Activated gamma-delta T cell treated with anti-CD3 and anti-CD28 coated beads, Interleukin-2, amount 50 U/mL, for 16 hours (primary cell): ENCODE data around the gene MRPL14.

Source experiments
- DNase-seq: peaks from one replicate; pipeline ENCODE4 v3.0.0-alpha.2; 2020; ENCODE audit warnings: low read depth

Gene MRPL14

DNA sequence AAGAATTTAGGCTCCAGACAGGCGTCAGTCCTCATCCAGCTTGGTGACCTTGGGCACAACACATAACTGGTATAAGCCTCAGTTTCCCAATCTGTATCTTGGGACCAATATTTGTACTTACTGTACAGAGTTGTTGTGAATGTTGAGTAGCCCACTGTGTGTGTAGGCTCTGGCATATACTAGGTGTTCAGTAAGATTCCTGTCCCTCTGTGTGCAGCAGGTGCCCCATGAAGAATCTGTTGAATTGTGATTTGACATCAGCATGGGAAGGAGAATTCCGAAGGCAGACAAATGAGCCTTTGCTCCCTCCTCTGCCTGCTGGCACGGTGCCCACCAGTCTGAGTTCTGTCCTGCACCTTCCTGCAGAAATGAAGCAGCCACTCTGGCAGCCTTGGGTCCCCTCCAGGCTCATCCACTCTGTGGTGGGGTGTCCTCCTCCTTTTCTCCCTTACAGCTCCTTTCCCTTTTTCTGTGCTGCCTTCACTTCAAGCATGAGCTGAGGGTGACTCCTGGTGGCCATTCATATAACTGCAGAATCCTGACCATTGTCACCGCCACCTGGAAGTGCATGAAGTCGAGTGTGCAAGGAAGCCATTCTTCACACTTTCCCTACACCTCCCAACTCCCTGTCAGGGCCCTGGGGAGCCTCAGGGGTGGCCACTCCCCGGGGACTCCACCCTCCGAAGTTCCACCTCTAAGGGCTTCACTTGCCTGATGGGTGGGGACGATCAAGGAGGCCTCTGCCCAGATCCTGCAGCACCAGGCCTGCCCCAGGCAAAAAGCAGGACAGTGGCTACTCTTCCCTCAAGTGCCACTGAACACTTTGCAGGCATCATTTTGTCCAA lies 48.2 kb downstream of the MRPL14 start:
- peak; percentile 47 for DNase-seq

DNA sequence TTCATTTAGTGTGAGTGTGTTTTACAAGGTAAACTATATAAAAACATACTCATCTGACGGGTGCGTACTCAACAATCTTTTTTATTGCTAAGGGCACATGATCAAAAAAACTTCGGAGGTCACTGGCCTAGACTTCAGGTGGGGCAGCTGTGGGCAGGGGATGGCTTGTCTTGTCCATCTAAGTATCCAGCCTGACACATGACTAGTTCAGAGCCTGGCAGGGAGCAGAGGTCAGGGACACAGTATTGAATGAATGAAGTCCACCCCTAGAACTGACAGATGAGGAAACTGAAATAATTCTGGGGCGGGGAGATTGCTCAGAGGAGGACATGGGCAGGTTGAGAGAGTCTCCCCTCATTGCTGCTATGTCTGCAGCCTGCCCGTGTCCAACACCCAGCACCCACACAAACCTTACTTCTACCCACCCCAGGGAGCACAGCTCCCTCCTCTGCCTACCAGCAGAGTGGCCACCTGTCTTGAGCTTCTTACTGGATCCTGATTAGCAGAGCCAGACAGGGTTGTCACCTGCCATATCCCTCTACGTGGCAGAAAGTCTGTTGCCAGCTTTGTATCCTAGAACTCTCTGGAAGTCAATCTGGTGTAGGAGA lies 48.9 kb downstream of the MRPL14 start:
- no peak for DNase-seq

DNA sequence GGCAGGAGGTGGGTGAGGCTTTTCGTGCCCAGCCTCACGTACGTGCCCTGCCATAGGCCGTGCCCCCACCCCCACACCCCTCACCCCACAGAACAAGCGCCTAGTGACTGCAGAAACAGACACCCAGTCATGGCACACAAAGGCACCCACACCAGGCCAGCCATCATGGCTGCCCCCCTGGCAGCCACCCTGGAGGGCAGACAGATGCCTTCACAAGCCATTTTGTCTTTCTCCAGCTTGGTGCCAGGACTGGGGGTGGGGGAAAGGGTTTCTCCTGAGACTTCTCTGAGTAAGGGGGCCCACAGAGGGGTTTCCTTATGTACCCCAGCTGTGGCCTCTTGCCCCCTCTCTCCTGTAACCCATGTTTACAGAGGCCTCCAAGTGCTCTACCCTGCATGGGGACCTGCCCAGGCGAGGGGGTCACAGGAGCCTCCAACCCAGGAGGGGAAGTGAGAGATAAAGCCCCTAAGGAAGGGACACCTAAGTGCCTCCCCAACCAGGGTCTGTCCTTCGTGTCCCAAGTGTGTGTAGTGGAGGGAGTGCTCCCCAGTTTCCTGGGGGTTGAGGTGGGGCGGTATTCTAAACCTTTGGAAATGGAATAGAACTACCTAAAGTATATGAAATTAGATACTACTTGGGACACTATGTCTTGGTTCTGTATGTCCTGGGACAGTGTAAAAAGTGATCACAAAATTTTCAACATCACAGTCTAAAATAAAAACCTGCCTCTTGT lies 49.9 kb downstream of the MRPL14 start:
- no peak for DNase-seq

DNA sequence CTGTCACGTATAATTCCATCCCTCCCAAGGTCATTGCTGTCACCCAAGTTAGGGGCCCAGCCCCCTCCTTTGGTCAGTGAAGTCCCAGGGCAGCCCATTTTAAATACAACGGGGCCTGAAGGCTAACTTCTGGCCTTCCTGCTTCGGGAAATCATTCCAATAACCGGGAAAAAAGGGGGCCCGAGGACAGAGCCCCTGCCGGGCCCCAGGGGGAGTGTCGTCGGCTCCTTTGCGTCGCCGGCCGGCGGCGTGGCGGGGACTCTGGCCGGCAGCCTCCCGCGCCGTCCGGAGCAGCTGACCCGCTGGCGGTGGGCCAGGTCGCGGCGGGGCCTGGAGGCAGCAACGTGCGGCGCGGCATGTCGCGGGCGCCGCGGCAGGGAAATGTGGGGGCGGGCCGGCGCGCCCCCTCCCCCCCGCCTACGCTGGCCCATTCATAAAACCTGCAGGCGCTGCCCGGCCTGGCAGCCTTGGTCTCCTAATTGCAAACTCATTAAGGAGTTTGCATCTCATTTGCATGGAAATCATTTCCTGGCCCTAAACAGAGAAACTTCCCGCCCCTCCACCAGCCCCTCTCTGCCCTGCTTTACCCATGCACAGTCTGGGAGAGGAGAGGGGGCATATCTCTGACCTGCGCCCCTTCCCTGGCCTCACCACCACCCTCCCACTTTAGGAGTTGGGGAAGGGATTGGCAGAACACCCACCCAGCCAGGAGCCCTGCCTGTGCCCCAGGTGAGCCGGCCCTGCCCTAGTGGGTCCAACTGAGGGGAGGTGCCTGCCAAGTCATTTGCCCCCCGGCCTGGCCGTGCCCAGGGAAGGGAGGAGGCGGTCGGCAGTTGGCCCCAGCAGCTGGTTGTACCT lies 50.7 kb downstream of the MRPL14 start:
- no peak for DNase-seq

DNA sequence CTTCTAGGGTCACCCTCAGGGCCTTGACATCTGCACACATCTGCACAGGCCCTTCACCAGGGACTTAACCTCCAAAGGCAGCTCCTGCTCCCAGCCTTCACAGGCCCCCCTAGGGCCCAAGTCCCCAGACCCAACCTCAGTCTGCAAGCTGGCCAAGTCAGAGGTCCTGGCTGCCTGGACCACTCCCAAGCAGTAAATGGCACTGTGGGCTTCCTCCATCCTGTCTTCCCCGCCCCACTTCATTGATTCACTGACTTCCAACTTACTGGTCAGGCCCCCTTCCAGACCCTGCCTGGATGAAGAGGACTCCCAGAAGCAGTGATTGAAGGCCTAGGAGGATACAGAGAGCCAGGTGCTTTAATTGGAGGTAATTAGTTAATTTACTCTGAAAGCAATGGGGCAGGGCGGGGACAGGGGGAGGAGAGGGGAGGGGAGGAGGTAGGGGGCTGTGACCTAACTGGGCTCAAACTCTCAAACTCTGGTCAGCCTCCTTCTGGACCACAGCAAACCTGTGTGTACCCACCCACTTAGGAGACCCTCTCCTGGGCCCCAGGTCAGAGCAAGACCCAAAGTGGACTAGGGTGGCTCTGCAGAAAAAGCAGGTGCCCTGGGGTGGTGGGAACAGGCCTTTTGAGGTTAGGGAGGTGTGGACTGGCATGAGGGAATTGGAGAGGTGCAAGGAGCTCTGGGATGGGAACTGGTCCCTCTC lies 51.5 kb downstream of the MRPL14 start:
- DNase-seq = no peak

DNA sequence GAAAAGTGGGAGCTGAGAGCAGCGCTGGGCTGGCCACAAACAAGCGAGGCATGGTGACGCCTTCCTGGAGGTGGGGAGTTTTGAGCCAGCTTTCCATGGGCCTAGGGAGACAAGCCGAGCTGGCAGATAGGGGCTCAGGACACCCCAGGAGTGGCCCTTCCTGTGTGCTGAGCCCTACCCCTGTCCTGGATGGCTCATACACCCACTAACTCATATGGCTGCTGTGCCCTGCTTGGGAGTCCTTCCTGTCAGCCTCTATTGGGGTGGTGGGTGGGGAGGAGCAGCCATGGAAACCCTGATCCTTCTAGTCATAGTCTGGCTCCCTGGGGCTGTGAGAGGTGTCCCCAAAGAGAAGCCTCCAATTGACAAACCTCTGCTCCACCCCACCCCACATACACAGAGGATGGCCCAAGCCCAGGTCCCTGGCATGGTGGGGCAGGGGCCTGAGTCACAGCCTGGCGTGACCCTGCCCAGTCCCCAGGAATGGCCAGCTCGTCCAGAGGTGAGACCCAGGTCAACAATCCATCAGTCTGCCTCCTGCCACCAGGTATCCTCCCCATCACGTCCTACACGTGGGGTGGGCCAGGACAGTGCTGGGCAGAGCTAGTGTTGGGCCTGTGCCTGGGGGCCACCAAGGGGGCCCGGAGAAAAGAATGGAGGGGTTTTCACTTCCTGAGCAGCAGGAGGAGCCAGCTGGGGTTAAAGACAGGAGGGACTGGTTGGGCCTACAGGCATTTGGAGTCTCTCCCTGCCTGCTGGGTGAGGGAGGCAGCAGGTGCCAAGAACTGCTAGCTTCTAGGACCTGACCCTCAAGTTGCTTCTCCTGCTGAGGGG lies 52.2 kb downstream of the MRPL14 start:
- no peak for DNase-seq

DNA sequence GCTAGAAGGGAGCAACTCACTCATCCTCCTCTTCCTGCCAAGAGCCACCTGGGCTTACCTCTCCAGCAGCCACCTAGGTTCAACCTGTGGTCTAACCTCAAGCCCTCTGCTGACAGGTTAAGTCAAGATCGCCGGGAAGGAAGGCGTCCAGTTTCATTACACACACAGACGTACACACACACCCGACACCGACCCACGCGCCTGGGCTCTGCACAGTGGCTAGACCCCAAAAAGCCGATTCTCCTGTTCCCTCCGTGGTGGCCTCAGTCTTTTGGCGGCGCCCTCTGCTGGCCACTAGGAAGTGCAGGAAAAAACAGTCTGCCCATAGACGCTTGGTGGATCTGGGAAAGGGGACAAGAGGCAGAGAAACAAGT lies 52.8 kb downstream of the MRPL14 start:
- DNase-seq = peak; percentile 60

DNA sequence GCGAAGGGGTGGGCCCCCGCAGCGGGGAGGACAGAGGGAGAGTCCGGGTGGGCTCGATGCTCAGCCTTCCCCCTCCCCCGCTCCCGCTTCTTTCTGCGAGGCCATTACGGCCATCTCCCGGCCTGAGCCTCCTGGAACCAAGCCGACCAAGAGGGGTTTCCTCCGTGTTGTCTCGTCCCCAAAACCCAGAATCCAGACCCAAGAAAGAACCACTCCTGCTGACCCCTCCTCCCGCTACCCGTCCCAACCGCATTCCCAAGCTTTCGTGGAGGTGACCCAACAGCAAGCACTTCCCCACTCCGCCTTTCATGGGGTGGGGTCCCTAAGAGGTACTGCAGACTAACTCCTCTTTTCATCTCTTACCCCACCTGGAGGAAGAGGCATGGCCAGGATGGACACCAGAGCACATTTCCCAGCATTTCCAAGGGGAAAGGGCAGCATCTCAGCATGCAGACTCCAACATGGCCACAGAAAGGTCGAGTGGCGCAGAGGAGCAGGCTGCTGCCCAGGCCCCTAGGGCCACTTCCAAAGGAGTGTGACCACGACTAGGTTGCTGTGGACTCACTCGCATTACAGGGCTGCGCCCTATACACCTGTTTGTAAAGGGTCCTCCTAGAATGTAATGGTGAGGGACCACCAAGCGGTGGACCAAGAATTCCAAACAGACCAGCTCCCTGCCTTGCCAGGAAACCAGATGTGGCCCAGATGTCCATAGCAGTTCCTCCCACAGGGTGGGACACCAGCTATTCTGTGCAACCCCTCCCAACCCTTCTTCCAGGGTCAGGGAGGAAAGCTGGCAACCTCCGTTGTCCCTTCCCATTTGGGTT lies 53.4 kb downstream of the MRPL14 start:
- DNase-seq = no peak

DNA sequence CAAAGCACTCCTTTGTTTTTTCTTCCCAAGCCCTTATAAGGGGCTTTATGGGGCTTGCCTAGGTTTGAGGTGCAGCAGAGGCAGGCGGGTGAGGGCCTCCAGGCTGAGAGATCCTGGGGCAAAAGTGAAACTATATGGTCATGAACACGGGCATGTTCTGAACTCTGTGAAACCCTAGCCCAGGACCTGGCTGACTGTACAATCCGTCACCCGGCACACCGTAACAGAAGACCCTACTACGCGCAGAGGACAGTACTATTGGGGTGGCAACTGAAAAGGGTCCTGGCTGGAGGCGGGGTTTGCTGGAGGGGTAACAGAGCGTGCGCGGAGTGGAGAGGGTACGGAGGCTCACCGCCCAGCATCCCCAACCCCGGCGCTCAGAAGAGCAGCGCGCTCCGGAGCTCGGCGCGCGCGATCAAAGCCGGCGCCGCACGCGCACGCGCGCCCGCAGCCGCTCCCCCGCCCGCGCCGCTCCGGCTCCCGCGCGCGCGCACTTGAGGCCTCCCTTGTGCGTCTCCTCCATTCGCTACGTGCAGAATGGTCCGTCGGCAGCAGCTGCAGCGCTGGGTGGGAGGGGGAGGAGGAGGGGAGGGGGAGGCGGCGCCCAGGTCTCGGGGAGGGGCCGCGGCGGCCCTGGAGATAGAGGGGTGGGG lies 54.2 kb downstream of the MRPL14 start:
- DNase-seq = peak; percentile 41

DNA sequence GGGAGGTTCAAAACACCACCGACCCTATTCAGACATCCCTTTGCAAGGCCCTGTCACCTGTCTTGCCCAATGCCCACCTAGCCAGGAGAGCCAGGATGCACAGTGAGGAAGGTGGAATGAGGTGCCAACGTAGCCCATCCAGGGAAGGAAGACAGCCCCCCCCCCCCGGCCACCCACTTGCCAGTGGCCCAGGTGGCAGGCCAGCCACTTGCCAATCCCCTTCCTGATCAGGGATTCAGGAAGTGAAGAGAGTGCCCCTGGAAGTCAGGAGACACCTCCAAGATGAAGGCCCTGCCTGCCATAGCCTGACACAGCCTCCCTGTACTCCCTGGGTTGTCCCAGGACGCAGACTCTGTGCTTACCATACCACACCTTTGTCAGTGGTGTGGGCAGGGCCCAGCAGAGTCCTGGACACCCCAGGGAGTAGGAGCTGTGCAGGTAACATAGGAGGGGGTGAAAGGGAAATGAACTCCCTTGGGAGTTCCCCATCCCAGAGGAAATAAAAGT lies 54.7 kb downstream of the MRPL14 start:
- no peak for DNase-seq

DNA sequence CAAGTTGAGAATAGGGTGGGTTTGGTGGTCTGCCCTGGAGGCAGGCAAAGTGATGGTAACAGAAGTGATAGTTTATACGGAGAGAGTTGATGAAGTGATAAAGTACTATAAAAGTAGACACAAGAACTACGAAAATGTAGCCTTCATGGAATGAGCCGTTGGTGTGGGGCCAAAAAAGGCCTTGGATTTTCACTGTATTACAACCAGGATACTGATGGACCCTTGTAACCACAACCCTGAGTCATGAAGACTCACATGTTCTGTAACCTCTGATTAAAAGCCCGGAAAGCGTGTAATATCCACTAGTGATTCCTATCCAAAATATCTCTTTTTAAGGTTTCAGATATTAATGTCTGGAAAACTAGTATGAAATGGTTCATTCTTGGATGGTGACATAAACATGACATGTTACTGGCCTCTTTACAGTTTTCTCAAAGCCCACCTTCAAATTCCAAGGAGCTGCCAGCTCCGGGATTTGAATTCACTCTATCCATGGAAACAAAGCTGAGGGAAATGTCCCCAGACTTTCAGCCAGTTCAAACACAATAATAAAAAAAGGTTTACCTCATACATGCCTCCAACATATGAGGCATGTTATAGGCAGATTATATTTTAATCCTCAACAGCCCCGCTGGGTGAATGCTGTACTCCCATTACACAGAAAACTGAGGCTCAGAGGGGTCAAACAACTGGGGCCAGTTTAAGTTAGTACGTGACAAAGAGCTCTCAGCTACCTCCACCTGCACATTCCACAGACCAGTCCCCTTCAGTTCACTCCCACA lies 55.4 kb downstream of the MRPL14 start:
- DNase-seq = no peak

DNA sequence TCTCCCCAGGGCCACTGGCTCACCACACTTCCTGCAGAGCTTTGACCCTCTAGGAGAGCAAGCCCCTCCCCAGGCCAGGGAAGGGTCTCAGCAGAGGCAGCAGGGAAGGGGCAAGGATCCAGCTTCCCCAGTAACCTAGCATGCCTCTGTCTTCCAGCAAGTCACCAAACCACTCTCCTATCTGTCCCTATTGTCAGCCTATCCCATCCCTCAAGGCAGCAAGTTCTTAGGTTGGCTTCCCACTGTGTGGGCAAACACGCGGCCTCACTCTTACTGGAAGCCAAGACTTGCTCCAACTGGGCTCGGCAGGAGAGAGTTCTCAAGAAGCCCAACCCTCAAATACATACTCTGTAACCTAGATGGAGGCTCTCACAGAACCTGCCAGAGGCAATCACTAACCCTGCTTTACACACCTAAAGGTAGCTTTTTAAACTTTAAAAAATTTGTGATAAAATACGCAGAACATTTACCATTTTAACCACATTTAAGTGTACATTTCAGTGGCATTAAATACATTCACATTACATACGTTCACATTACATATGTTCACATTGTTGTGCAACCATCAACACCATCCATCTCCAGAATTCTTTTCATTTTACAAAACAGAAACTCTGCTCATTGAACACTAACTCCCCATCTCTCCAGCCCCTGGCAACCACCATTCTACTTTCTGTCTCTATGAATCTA lies 58.5 kb downstream of the MRPL14 start:
- no peak for DNase-seq

DNA sequence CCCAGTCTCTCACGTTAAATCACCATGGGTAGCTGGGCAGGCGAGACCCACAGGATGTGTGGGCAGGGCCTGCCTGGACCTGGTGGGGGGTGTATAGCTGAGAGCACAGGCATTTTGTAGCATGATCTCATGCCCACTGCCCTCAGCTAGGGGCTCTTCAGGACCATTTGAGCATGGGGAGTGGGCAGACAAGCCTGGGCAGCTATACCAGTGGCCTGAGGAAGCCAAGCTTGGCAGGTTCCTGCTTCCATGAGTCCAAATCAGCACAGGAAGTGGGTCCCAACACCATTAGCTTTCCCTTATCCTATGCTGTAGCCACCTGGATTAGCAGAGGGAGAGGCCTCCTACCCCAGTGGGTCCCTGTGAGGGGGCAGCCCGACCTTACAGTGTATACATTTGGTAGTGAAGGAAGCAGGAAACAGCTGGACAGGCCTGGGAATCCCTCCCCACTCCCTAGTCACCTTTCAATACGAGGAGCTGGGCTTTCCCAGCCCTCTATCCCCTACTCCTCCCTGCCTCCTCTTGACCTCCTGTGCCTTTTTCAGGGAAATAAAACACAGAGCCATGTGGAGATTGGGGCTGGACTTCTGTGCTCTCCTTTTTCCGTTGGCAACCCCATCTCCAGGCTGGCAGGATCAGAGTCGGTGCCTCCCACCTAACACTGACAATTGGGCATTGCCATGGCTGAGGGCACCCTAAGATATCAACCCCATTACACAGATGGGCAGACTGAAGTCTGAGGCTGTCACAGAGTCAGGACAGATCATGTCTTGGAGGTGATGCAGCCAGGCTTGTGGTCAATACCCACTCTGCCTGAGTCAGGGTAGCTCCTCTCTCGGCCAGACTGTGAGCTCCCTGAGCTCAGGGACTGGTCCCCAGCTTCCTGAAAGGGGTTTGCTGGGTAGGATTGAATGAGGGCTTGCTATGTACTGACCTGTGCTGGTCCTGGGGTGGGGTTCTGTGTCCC lies 59.8 kb downstream of the MRPL14 start:
- no peak for DNase-seq

DNA sequence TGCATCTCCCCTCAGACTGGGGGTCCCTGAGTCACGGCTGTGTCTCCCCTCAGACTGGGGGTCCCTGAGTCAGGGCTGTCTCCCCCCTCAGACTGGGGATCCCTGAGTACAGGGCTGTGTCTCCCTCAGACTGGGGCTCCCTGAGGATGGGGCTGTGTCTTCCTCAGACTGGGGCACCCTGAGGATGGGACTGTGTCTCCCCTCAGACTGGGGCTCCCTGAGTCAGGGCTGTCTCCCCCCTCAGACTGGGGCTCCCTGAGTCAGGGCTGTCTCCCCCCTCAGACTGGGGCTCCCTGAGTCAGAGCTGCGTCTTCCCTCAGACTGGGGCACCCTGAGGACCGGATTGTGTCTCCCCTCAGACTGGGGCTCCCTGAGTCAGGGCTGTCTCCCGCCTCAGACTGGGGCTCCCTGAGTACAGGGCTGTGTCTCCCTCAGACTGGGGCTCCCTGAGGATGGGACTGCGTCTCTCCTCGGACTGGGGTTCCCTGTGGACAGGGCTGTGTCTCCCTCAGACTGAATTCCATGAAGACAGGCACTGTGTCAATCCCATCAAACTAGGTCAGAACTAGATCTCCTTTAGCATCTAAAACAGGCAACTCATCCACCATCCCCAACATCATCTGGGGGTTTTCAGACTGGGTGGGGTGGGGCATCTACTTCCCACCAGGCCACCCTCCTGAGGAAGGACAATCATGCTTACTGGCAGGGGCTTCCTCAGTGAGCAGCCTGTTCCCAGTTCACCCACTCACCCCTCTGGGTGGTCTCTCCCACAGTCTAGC lies 60.7 kb downstream of the MRPL14 start:
- DNase-seq = no peak

DNA sequence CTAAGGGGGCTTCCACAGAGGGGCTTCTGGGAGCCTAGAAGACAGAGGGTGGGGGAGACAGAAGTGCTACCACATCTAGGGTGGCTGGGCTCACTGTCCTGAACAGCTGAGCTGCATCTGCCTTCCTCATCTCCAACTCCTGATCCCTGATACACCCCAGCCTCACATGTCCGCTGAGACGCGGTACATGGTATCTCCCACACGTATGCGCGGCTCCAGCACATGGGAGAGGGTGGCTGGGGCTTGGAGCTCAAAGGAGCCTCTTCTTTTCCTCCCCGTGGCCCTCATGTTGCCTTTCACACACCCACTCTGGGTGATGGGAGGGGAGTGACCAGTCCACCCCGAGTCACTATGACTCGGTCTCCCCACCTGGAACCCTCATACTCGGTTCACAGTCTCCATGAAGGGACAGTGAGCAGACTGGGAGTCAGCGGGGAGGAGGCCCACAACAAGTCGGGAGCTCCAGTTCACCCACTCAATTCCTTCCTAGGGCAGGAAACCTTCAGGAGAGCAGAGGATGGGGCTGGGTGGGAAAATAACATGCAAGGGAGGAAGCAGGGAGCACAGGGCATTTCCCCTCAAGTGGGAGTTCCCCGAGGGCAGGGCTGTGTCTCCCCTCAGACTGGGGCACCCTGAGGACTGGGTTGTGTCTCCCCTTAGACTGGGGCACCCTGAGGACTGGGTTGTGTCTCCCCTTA lies 61.7 kb downstream of the MRPL14 start:
- no peak for DNase-seq
